GM12865 (cell line): ENCODE results near the gene PRSS57.

ENCODE experiments used
- DNase-seq: peaks from one replicate; pipeline ENCODE4 v3.0.0; 2010; ENCODE audit warnings: low read depth
- H3K4me3 ChIP-seq: 2 replicates; pipeline ENCODE4 v1.5.1; 2011; ENCODE audit warnings: mild to moderate bottlenecking, low read depth, low read length, control low read depth
- TF ChIP-seq, protein P1 (sequence below): IDR thresholded peaks from 2 replicates; pipeline ENCODE4 v1.5.1; 2011; ENCODE audit warnings: low read length, control low read depth, low read depth, inconsistent platforms; ENCODE audit not compliant: insufficient read depth; ENCODE audit errors: missing control alignments

The PRSS57 gene

DNA sequence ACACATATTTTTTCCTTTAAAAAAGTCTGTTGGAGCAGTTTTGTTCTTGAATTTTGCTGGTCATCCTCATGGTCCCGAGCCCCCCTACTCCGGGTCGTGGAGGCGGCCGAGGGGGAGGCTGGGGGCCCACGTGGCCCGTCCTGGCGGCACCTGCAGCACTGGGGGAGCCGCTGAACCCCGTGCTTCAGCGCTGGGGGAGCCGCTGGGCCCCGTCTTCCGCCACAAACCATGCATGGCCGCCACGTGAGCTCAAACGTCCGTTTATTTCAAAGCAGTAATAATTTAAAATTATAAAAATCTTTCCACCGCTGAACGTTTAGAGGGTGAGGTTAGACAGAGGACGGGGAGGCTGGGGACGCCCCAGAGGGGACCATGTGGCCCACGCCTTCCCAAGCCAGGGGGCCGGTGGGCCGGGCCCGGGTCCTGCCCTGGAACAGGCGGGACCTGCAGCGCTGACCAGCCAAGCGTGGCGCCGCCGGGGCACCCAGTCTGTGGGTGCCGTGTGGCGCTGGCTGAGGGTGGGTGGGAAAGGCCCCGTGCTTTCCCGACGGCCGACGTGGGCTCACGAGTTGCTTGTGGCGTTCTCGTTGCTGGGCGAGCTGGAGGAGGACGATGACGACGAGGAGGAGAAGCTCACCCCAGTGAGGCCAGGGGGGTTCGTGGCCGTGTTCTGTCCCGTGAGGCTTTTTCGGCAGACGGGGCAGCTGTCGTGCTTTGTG lies 47.5 kb downstream of the PRSS57 start:
- TF ChIP-seq, protein P1, sequence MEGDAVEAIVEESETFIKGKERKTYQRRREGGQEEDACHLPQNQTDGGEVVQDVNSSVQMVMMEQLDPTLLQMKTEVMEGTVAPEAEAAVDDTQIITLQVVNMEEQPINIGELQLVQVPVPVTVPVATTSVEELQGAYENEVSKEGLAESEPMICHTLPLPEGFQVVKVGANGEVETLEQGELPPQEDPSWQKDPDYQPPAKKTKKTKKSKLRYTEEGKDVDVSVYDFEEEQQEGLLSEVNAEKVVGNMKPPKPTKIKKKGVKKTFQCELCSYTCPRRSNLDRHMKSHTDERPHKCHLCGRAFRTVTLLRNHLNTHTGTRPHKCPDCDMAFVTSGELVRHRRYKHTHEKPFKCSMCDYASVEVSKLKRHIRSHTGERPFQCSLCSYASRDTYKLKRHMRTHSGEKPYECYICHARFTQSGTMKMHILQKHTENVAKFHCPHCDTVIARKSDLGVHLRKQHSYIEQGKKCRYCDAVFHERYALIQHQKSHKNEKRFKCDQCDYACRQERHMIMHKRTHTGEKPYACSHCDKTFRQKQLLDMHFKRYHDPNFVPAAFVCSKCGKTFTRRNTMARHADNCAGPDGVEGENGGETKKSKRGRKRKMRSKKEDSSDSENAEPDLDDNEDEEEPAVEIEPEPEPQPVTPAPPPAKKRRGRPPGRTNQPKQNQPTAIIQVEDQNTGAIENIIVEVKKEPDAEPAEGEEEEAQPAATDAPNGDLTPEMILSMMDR = no peak
- no peak overlapping the region for H3K4me3 ChIP-seq
- DNase-seq = no peak

DNA sequence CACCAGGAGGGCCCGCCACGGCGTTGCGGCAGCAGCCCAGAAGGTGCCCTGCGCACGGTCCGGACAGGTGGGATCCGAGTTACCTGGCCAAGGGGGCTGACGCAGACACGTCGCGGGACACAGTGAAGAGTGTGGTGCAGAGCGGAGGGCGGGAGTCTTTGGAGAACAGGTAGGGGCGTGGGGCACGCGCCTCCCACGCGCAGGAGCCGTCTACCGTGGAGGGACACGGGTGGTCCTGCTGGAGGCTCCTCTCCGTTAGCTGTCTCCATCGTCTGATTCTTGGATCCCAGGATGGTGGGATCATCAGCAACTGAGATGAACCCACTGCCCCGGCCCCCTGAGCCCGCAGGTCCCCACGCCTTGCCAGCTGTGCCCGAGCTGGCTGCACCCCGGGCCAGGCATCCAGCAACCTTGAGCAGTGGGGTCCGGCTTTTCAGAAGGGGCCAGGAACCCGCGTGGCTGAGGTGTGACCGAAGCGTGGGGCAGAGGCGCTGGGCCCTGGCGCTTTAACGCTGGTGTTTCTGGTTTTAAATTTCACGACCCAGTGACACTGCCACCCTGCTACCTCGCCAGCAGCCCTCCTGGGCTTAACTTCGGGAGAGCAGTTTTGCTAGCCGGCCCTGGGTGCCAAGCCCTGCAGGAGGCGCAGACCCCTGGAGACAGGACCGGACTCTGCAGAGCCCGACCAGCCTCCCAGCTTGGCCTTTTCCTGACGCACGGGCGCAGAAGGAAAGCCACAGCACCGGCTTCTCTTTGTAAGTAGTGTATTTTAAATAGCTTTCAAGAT lies 48.3 kb downstream of the PRSS57 start:
- TF ChIP-seq, protein P1 = no peak
- no peak for DNase-seq
- H3K4me3 ChIP-seq = no peak overlapping the region

DNA sequence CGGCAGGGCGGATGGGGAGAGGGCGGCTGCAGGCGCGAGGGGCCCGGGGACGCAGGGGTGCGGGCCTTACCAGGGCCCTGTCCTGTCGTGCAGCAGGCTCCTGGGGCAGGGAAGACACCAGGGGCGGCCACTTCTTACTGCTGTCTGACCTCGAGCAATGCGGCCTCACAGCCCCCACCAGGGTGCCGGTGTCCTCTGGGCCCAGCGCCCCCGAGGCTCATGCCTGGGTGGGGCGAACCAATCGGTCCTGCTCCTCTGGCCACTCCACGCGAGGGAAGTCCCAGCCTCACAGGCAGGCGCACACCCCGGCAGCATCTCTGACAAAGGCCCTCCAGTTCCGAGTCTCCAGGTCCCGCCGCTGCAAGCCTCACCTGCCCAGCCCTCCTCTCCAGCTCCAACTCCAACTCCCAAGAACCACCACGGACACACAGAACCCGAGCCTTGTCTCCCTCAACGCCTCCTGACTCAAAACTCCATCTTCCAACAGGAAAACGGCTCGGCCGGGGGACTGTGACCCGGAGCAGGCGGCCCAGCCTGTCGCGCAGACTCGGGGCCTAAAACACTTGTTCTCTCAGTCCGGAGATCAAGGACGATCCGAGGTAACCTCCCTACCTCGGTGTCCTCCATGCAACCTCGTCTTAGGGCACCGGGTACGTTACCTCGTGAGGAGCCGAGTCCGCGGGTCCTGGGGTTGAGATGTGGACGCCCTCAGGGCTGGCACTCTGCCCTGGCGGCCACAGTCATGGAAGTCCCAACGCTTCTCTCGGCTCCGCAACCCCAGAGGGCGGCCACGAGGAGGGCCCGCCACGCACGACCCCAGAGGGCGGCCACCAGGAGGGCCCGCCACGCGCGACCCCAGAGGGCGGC lies 49.1 kb downstream of the PRSS57 start:
- no peak overlapping the region for H3K4me3 ChIP-seq
- TF ChIP-seq, protein P1 = no peak
- no peak for DNase-seq

DNA sequence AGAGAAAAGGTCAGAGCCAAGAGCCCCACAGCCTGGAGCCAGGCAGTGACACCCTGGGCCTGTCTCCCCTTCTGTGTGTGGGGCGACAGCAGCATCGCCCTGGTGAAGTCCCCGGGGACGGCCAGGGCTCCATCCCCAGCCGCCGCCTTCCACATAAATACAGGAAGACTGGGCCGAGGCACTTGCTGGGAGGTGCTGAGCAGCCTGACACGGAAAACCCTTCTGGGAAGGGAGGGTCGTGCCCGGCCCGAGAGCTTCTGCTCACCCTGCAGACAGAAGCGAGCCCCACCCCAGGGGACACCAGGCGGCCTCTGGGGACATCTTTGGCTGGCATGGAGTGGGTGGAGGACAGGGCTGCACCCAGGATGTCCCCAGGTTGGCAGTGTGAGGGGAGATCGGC lies 50.5 kb downstream of the PRSS57 start:
- no peak for DNase-seq
- TF ChIP-seq, protein P1 = no peak
- H3K4me3 ChIP-seq = no peak overlapping the region

DNA sequence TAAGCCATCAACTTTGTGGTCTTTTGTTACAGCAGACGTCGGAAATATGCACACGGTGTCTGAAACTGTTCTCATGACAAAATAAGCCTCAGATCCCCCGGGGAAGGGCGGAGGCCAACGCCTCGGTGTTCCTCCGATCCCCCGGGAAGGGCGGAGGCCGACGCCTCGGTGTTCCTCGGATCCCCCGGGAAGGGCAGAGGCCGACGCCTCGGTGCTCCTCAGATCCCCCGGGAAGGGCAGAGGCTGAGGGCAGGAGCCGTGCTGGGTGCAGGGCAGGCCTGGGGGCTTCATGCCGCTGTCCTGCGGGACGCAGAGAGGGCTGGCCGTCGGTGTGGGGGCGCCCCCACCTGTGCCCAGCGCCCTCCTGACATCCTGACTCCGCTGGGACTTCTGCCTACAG lies 50.9 kb downstream of the PRSS57 start:
- no peak for DNase-seq

DNA sequence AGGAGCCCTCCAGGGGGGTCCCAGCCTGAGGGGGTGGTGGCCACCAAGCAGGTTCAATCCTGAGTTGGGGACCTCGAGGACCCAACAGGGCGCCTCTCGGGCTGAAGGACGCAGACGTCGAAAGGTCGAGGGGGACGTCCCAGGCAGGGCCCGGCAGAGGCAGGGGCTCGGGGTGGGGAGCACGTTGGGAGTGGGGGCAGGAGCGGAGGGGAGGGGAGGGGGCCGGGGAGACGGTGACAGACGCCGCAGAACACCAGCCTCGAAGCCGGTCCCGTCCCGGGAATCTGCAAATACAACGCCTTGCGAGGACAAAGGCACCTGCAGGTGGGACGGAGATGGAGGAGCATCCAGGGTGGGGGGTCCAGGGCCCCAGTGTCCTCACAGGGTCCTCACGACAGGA lies 51.5 kb downstream of the PRSS57 start:
- no peak overlapping the region for H3K4me3 ChIP-seq
- DNase-seq = no peak
- TF ChIP-seq, protein P1 = no peak

More for the DNA sequence above, 50.9 kb downstream of the PRSS57 start:
- TF ChIP-seq, protein P1 = no peak
- no peak overlapping the region for H3K4me3 ChIP-seq
